GM19328 (cell line): Measurements from ENCODE around the gene UBR2.
"Not testable (repeated sequence)": the region's sequence is repeated elsewhere in the genome, so short reads cannot be mapped to it uniquely, and the experiment has no call there.

ENCODE experiments used
- ATAC-seq: cut with Tn5 transposase; IDR thresholded peaks from one replicate; pipeline ENCODE4 v1.9.1; 2021; ENCODE audit warnings: mild to moderate bottlenecking, moderate library complexity; ENCODE audit not compliant: unreplicated experiment

Gene UBR2

DNA sequence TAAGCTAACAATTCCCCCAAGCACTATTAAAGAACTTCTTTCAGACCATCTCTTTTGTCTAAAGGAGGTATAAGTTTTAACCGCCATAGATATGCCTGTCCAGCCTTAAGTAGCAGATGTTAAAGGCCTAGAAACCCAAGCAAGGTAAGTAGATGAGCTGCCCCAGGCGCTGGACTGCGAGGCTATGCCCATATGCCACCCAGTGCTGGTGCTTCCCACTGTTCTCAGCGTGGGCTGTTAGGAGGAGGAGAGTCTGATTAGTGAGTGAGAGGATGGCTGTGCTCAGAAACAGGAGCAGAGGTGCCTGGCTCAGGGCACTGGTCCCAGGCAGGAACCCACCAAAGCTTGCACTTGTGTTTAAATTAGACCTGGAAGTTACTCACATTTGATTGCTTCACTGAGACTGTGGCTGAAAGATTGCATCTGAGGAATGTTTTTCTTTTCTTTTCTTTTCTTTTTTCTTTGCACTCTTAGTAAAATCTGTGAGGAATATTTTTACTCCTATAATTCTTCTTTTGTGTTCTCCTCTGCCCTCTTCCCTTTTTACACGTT, 126.4 kb downstream of the UBR2 start:
- no peak for ATAC-seq

DNA sequence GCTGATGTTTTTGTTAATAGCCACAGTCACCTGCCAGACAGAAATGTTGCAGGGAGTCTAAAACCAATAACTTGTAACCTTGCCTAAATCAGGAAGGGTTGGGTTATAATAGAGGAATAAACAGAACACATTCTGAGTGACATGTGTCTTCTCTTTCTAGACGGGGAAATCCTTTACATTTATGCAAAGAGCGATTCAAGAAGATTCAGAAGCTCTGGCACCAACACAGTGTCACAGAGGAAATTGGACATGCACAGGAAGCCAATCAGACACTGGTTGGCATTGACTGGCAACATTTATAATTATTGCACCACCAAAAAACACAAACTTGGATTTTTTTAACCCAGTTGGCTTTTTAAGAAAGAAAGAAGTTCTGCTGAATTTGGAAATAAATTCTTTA, 127.0 kb downstream of the UBR2 start:
- no peak for ATAC-seq

DNA sequence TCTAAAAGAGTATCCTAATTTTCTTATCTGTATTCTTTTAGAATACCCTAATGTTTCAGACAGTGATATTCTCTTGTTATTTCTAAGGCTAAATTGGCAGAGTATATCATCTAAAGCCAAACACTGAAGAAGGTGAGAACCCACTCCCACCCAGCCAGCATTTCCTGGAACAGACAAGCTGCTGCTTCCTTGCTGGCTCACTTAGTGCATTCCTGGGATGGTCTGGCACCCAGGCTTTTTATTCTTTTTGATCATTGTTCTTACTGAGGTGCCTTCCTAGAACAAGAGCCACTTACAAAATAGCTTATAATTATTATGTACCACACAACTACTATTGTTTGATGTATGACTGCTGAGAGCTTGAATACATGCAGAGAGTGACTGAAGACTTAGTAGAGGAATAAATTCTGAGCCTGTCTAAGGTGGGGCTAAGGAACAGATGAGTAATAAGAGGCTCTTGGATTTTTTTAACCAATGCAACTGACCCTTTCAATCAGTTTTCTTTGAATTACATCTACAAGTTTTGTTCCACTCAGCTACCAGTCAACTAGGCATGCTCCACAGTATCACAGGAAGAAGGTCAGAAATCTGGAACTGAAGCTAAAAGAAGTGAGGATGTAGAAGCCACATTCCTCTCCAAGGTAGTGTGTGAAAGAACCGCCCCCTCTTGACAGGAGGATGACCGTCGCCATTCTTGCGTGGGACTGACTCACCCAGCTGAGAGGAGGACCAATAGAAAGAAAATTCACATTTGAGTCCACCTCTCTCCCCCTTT, 128.5 kb downstream of the UBR2 start:
- no peak for ATAC-seq

DNA sequence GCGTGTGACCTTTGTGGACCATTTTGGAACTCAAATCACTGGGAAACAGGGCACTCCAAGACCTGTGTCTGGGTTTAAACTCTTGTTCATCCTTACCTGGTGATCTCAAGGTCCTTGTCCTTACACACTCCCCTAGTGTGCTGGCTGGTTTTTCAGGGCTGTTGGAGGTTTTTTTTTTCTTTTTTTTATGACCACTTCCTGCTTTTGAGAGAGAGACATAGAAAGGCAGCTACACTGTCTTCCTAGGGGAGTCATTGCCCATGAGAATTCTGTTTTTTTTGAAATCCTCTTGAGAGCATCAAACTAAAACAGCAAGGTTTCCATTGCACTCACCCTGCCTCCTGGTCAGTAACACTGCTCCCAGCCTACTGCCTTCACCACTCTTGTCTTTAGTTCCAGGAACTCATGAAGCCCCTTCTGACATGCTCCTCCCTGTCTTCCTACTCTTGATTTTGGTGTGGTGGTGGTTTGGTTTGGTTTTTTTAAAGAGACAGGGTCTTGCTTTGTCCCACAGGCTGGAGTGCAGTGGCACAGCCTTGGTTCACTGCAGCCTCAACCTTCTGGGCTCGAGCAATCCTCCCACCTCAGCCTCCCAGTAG, 130.0 kb downstream of the UBR2 start:
- ATAC-seq = no peak

DNA sequence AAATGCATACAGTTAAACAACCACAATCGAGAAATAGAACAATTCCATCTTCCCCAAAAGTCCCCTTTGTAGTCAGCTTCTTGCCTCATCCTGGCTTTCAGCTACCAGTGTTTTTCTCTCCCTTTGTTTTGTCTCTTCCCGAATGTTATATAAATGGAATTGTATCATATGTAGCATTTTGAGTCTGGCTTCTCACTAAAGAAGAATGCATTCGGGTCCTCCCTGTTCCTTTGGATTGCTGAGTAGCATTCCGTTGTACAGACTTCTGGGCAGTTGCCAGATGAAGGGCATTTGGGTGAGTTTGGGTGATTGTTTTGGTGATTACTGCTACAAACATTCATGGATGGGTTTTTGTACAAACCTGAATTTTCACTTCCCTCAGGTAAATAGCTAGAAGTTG, 130.8 kb downstream of the UBR2 start:
- no peak for ATAC-seq

DNA sequence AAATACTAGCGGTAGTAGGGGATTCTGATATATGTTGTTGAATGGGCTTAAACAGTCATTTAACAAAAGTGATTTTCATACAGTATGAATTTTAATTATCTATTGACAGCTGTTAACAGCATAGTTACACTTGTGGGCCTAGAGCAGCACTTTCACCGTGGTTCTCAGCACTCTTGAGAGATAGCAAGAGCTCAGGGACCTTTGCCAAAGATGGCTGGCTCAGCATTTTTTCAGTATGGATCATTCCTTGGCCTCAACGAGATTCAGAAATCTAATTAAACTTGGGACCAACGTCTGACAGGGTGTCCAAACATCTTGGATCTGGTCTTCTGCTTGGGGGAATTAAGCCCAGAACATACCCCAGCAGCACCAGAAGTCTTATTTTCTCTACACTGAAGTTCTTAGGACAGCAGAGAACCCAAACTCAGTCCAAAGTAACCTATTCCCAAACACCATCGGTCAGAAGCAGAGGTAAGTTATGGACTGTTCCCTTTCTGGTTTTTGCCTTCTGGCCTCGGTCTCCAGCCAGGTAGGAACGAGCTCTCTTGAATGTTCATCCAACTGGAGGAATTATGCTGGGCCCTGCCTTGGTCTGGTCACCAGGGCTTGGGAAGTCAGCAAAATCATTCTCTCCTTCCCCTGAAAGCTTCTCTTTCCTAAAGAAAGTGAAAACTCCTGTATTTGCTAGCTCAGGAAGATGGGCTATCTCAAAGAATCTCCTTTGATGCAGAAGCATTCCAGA, 132.9 kb downstream of the UBR2 start:
- no peak for ATAC-seq

DNA sequence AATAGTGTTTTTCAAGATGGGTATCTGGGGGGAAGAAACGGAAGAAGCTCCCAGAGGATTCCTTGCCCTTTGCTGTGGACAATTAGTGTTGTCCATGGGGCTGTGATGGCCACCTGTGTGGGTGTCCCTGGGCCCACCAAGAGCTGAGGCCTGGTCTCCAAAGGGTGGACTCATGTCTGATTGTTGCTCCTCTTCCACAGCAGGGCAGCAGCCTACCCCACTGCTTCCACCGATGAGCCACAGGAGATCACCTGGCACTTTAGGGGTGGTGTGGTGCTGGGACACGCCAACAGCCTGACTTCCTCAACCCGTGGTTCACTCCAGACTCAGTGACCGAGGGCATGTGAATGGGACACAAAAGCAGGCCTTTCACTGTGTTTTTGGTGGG, 133.4 kb downstream of the UBR2 start:
- no peak for ATAC-seq

DNA sequence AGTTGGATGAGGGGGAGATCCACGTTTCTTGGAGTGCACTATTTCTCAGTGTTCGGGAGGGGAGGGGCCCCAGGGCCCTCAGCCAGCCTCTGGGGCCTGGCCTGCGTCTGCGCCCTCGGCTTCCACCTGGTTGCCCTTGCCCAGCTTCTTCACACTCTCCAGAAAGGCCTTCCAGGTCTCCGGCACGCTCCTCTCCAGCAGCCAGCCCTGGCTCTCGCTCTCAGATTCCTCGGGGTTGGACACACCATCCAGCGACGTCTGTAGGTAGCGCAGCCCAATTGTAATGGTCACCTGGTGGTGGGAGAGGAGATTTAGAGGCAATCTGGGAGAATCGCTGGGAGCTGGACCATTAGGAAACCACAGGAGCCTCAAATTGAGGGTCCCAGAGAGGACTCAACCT, 134.4 kb downstream of the UBR2 start:
- no peak for ATAC-seq

DNA sequence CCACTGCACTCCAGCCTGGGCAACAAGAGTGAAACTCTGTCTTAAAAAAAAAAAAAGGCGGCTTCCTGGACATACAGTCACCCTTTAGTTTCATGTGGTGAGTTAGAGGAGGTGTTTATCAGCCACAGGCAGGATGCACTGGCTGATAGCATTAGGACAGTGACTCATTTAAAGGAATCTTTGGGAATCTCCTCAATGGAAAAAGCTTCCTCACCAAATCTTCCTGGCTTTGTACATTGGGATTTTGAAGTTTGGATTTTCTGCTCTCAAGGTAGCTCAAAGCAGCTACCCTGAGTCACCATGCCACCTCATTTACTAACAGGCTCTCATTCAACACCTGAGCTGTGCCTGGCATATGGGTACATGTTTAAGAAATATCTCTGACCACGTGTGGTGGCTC, 138.4 kb downstream of the UBR2 start:
- ATAC-seq = no peak

DNA sequence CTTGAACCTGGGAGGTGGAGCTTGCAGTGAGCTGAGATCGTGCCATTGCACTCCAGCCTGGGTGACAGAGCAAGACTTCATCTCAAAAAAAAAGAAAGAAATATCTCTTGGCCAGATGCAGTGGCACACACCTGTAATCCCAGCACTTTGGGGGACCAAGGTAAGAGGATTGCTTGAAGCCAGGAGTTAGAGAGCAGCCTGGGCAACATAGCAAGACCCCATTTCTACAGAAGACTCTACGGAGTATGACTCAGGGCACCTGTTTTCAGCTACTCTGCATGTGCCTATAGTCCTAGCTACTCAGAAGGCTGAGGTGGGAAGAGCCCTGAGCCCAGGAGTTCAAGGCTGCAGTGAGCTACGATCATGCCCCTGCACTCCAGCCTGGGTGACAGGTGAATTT, 139.0 kb downstream of the UBR2 start:
- not testable (repeated sequence) for ATAC-seq

DNA sequence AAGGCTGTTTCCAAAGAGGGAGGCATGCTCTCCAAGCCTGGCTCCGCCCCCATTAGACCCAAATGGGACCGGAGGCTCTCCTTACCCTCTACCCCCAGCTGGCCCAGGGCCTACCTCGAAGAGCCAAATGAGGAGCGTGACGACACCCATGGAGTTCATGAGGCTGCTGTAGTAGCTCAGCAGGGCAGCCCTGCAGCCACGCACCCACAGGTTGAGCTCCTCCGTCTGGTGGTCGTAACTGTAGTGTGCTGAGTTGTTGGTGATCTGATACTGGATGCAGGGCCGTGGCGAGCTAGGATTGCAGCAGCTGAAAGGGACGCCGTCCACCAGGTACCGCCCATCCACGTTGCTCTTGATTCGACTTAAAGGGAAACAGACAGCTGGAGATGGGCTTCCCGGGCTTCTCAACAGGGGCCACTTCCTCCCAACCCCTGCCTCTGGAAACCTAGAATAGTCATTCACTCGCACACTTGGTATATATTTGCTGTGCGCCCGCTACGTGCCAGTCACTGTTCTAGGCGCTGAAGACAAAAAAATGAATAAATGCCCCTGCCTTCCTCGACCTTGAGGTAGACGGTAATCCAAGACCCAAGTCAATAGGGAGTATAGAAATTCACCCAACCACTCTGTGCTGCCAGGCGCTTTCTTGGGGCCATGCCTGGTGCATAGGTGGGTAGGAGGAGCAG, 140.6 kb downstream of the UBR2 start:
- ATAC-seq = no peak

DNA sequence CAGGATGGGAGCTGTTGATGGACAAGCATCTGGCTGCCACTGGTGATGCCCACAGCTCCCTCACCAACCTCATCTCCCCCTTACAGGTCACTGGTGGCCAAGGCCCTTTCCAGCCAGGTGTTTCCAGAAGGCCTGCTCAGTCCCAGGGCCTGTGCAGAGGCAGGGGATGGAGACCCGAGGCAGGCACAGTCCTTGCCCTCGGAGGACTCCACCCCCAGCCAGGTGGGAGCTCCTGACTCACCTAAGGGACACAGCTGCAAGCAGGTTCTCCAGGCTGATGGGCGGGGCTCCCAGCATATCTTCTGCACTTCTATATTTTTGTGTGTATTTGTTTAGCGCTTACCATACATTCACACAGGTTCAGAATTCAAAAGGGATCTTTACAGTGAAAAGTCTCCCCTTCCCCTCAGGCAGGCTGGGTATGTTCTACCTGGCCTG, 141.1 kb downstream of the UBR2 start:
- no peak for ATAC-seq

DNA sequence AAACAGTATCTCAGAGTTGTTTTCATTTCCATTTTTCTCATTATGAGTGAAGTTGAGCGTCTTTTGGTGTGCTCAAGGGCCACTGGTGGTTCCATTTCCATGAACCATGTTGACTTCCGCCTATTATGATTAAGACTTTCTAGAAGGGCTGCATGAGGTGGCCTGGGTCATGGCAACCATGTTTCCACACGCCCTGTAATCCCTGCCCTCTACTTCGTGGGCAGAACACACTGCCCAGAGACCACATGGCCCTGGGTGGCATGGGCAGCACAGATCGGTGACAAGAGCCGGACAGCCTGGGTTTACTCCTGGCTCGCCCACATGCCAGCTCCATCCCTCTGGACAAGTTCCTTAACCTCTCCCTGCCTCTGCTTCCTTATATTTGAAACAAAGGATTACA, 143.8 kb downstream of the UBR2 start:
- no peak for ATAC-seq

DNA sequence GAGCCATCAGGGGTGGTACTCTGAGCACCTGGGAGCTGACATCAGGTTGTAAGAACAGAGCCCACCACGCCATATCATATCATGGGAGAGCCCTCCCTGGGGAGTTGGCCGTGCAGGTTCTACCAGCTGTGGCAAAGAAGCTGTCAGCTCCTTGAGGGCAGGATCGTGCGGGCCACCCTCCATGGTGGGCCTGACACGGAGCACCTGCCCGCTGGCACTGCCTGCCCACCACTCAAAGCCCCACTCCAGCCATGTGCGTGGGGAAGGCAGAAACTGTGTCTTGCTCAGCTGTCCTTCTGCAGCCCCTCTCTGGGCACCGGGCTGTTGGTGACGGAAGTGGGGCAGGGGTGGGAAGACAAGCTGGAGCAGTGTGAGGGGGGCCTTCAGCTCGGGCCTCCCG, 144.3 kb downstream of the UBR2 start:
- no peak for ATAC-seq

DNA sequence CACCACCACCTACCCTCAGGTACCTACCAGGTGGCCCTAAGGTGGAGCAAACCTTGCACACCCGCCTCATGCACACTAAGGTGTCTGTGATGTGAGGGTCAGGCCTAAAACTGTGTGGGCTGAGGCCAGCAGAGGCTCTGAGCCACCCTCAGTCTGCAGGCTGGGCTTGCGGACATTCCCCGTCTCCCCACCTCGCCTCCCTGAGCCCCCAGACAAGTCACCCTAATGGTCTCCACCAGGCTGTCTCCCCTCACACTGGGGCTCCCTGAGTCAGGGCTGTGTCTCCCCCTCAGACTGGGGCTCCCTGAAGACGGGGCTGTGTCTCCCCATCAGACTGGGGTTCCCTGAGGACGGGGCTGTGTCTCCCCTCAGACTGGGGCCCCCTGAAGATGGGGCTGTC, 146.0 kb downstream of the UBR2 start:
- no peak for ATAC-seq

DNA sequence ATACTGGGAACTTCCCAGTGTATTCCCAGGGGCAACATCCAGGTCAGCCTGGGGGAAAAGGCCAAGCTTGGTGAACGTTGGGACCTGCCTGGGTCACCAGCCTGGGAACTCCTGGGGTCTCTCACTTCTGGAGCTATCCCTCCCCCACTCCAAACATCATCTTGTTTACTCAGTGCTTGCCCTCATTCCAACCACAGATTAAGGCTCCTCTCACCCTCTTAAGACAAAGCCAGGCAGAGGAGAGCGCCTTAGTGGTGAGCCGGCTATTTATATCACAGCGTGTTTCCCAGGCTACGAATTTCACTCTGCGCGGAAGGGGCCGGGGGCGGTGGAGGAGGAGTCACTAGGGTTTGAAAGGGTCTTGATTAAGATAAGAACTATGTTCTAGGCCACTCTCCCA, 146.5 kb downstream of the UBR2 start:
- no peak for ATAC-seq

DNA sequence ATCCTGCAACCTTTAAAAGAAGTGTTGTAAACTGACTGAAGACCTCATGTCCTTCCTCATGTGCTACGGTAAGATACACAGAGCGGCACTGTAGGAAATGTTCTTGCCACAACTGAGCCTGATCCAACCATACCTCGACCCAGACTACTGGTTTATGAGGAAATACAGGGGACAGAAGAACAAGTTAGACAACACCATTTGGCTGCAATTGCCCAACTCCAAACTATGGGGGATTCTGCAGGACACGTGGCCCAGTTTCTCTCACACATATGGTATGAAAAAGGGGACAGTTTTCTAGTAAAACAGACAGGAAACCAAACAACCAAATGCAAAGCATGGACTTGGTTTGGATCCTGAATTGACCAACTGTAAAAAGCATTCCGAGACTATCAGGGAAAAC, 148.1 kb downstream of the UBR2 start:
- ATAC-seq = no peak

DNA sequence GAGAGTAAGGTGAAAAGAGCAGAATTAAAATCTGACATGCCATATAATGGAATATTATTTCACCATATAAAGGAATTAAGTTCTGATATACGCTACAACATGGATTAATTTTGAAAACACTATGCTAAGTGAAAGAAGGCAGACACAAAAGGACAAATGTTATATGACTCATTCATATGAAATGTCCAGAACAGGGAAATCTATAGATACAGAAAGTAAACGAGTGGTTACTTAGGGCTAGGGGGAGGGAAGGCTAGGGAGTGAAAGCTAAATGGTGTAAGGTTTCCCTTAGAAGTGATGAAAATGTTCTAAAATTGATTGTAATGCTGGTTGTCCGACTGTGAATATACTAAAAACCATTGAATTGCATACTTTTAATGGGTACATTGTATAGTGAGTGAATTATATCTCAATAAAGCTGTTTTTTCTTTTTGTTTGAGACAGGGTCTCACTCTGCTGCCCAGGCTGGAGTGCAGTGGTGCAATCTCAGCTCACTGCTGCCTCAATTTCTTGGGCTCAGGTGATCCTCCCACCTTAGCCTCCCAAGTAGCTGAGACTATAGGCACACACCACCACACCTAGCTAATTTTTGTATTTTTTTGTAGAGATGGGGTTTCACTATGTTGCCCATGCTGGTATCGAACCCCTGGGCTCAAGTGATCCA, 150.4 kb downstream of the UBR2 start:
- ATAC-seq = no peak

DNA sequence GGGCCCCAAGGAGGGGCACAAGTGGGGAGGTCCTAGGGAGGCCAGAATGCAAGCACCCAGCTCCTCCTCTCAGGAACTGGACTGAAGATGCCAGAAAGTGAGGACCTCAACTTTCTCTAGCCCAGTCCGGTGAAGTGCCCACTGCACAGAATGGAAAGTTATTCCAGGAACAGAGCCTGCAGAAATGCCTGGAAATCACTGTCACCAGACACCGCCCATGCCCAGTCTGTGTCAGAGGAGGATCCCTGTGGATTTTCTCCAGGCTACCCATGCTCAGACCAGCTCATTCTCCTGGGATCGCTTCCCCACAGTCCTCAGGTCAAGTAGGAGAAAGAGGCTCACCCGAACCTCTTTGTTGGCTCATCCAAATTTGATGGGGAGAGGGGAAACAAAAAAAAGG, 152.0 kb downstream of the UBR2 start:
- no peak for ATAC-seq

DNA sequence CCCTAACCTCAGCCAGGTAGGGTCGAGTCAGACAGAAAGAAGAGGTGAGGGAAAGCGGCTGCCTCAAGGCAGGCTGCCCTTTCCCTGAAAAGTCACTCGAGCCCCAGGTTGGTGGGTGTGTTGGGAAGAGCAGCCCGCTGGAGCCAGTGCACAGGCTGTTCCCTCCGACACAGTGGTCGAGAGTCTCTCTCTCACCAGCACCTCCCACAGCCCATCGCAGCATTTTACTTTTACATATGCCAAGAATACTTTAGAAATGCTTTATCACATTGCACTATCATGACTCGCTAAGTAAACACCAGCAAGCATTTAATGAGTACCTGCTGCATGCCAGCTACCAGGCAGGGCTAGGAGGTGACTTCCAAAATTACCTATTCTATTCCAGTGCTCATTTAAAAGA, 156.9 kb downstream of the UBR2 start:
- ATAC-seq = no peak

DNA sequence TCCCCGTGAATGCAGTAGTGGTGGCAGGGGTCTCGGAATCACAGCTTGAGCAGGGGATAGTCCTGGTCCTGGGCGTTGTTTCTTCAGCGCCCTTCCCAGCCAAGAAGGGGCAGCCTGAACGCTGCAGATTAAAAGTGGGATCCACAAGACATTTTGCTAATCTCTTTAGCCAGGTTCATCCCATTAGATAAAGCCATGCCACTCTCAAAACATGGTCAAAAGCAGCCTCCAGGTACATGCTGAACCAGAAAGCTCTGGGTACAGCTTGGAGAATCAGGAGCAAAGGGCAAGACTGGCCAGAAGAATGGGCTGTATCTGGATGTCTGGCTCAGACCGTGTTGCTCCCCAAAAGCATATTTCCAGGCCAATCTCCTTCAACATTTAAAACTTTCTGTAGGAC, 158.7 kb downstream of the UBR2 start, which contains the start of gene PRPH2:
TSS of gene PRPH2 (minus strand) at position 101 of the 400 bp plus-strand sequence. CDS start 263 bp downstream, outside the sequence.
- ATAC-seq = no peak
